RWPE1 (cell line): ENCODE measurements around the gene MLN.
A peak's percentile ranks its signal among the peaks of the same experiment; 100 is the strongest.

ENCODE experiments used
- CTCF ChIA-PET: fragments of 350-600 bp; sonication (Branson Sonifier 250); formaldehyde crosslinking; extraction: SDS; loops from one replicate; lab custom pipeline; 2021; lab: Yijun Ruan, JAX
- POLR2A ChIA-PET: fragments of 400-600 bp; formaldehyde crosslinking; extraction: SDS; loops from one replicate; lab custom pipeline; 2020; ENCODE audit warnings: antibody characterized with exemption; ENCODE audit not compliant: low non-redundant PET; lab: Yijun Ruan, JAX
- DNase-seq: peaks from one replicate; pipeline ENCODE4 v3.0.0; 2012; ENCODE audit warnings: low spot score
- H3K27ac ChIP-seq: fragments of 450-650 bp; 2 replicates; pipeline ENCODE4 v1.5.1; 2017
- CTCF ChIP-seq: fragments of 450-650 bp; conservative IDR thresholded peaks from 2 replicates; pipeline ENCODE4 v1.5.1; 2017; ENCODE audit warnings: low read depth, mild to moderate bottlenecking

Gene MLN

GRCh38 chr6:33848484-33848883 lies 44.7 kb upstream of the MLN start:
- TF ChIP-seq CTCF = no peak
- ChIA-PET POLR2A (no interaction called here), CTCF (interaction anchor here (0.5 to 1.8 kb wide), 2 partner anchors 110 to 179 kb away, joined by 5 to 7 read pairs; no protein-coding TSS in a partner anchor)
- H3K27ac ChIP-seq = no peak overlapping the region
- no peak for DNase-seq

DNA sequence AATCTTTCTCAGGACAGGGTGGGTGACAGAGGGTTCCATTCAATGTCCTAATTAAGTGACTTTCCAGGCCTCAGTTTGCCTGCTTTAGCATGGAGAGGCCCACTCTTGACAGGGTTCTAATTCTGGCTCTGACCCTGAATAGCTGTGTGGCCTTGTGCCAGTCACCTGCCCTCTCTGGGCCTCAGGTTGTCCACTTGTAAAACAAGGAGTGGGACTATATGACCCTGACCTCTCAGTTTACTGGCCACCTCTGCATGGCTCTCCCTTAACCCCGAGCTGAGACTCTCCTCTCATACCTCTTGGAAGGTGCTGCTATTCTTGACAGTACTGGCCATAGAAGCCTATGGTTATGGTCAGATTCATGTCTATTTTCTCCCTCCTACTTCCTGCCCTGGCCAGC lies 44.1 kb upstream of the MLN start:
- DNase-seq = no peak
- no peak overlapping the region for H3K27ac ChIP-seq
- no peak for TF ChIP-seq CTCF
- ChIA-PET POLR2A (no interaction called here), CTCF (interaction anchor here (0.5 kb wide), 1 partner anchor 109 kb away, joined by 5 read pairs; no protein-coding TSS in a partner anchor)

DNA sequence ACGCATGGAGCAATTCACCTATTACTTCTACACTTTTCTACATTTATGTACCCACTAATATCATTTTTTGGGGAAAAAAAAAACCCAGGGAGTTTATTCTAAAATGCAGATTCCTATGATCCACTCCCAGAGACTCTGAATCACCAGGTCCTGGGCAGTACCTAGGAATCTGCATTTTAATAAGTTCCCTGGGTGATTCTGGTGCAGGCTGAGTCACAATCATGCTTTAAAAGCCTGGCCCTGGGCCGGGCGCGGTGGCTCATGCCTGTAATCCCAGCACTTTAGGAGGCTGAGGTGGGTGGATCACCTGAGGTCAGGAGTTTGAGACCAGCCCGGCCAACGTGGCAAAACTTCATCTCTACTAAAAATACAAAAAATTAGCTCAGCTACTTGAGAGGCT lies 43.3 kb upstream of the MLN start:
- CTCF ChIA-PET = no interaction called here
- no peak overlapping the region for H3K27ac ChIP-seq
- POLR2A ChIA-PET = no interaction called here
- no peak for DNase-seq
- TF ChIP-seq CTCF = no peak

DNA sequence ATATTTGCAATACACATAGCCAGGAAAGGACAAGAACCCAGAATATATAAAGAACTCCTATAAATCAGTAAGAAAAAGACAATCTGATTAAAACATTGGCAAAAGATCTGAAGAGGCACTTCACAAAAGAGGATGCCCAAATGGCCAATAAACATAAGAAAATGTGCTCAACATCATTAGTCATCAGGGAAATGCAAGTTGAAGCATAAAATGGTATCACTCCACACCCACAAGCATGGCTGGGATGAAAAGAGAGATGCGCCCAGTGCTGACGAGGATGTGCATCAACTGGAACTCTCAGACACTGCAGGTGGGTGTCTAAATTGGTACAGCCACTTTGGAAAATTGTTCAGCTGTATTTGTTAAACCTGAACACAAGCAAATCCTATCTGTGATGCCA lies 42.4 kb upstream of the MLN start:
- ChIA-PET POLR2A (no interaction called here), CTCF (no interaction called here)
- no peak for TF ChIP-seq CTCF
- DNase-seq = peak; percentile 47
- H3K27ac ChIP-seq = no peak overlapping the region

DNA sequence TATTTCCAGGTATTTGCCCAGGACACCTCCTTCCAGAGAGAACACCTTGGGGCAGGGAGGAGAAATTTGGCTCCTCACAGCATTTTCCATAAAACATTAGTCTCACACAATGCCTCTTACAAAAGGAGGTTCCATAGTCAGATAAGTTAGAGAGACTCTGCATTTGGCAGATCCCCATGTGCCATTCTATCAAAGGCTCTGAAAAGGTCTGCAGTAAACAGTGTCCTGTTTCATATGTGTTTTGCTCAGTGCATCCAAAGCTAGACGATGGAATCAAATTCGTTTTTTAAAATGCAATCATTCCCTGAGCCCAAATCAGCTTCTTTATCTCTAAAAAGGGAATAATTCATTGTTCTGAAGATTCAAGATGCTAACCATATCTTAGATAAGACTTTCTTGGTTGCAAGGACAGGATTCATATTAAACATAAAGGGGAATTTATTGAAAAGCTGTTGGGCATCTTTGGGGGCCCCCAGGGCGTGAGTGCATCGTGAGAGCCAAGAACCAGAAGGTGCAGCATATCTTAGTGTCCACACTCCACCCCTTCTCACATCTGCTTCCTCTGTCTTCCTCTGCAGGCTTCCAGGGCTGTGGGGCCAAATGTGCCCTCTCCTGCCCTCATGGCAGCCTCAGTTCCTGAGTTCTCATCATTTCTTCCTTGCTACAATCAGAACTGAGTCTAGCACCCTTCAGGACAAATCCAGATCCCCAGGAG lies 41.4 kb upstream of the MLN start:
- peak overlapping the region; percentile 3; the same call in 1 of the 2 replicates for H3K27ac ChIP-seq
- no peak for TF ChIP-seq CTCF
- ChIA-PET POLR2A (no interaction called here), CTCF (interaction anchor here (0.7 to 0.8 kb wide), 2 partner anchors 18 to 591 kb away, joined by 3 read pairs; no protein-coding TSS in a partner anchor)
- DNase-seq = no peak

GRCh38 chr6:33843131-33844121 lies 39.6 kb upstream of the MLN start:
- ChIA-PET CTCF (no interaction called here), POLR2A (no interaction called here)
- no peak for TF ChIP-seq CTCF
- DNase-seq = no peak
- no peak overlapping the region for H3K27ac ChIP-seq
